TTC549 (cell line): ENCODE results near the gene NPB.

Experiments
- FAIRE-seq: peaks from 2 replicates; lab custom pipeline; 2012; peaks lifted over from hg19 to GRCh38; lab: Jason Lieb, UNC

Gene NPB

GRCh38 chr17:81926451-81927151, 24.6 kb downstream of the NPB start:
- no peak for FAIRE-seq

- FAIRE-seq, result no peak
These were observed 25.2 kb downstream of the NPB start for GRCh38 chr17:81927152-81927652.

GRCh38 chr17:81927653-81928543, 25.9 kb downstream of the NPB start, which contains the start of gene MAFG:
Gene MAFG (minus strand): TSS chr17:81927735. CDS start chr17:81923185, 4,550 bp downstream.
- FAIRE-seq, result no peak

- no peak for FAIRE-seq
These were observed 26.7 kb downstream of the NPB start for GRCh38 chr17:81928544-81929252.

- no peak for FAIRE-seq
These were observed 27.5 kb downstream of the NPB start for GRCh38 chr17:81929253-81930141.

GRCh38 chr17:81930142-81931125, 28.4 kb downstream of the NPB start:
- no peak for FAIRE-seq

- FAIRE-seq, result no peak
These were observed 29.1 kb downstream of the NPB start for GRCh38 chr17:81931189-81931556.

- FAIRE-seq, result no peak
These were observed 29.7 kb downstream of the NPB start for GRCh38 chr17:81931557-81932332.

- no peak for FAIRE-seq
These were observed 30.4 kb downstream of the NPB start for GRCh38 chr17:81932333-81932983.

GRCh38 chr17:81933178-81933699, 31.2 kb downstream of the NPB start:
- FAIRE-seq, result no peak

GRCh38 chr17:81934098-81934757, 32.2 kb downstream of the NPB start:
- FAIRE-seq, result no peak

GRCh38 chr17:81934850-81935708, 33.0 kb downstream of the NPB start:
- no peak for FAIRE-seq

GRCh38 chr17:81935709-81936084, 33.7 kb downstream of the NPB start:
- FAIRE-seq, result no peak

GRCh38 chr17:81939218-81939617, 37.2 kb downstream of the NPB start:
- FAIRE-seq, result no peak

GRCh38 chr17:81939881-81940385, 37.9 kb downstream of the NPB start:
- FAIRE-seq, result no peak

- FAIRE-seq, result no peak
These were observed 38.8 kb downstream of the NPB start for GRCh38 chr17:81940538-81941483.
